DMS153 (cell line): ENCODE data around the gene NCBP2L.
"Not testable (repeated sequence)": the region's sequence is repeated elsewhere in the genome, so short reads cannot be mapped to it uniquely, and the experiment has no call there.

Source experiments
- DNase-seq: peaks from one replicate; lab custom pipeline; 2025; lab: John Stamatoyannopoulos, UW

Gene NCBP2L

GRCh38 chrX:107810053-107810452, 32.5 kb downstream of the NCBP2L start:
- not testable (repeated sequence) for DNase-seq

- DNase-seq, result no peak
Measured at GRCh38 chrX:107818900-107819521, 41.5 kb downstream of the NCBP2L start.

GRCh38 chrX:107823042-107823441, 45.5 kb downstream of the NCBP2L start:
- no peak for DNase-seq

DNA sequence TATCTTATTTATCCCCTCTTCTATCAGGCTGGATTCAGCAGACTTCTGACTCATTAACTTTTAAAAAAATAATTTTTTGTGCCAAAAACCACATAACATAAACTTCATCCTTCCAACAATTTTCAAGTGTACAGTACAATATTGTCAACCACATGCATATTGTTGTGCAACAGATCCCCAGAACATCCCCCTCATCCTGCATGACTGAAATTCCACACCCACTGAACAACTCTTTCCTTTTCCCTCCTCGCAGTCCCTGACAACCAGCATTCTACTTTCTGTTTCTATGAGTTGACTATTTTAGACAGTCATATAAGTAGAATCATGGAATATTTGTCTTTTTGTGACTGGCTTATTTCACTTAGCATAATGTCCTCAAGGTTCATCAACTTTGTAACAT, 45.9 kb downstream of the NCBP2L start:
- no peak for DNase-seq

GRCh38 chrX:107825698-107826237, 48.2 kb downstream of the NCBP2L start, which contains the start of gene MID2:
MID2 (plus strand) TSS chrX:107825866; CDS start chrX:107826427, 561 bp downstream.
- DNase-seq, result peak; percentile 14

- DNase-seq, result no peak
Measured at GRCh38 chrX:107826238-107827029, 48.9 kb downstream of the NCBP2L start.

DNA sequence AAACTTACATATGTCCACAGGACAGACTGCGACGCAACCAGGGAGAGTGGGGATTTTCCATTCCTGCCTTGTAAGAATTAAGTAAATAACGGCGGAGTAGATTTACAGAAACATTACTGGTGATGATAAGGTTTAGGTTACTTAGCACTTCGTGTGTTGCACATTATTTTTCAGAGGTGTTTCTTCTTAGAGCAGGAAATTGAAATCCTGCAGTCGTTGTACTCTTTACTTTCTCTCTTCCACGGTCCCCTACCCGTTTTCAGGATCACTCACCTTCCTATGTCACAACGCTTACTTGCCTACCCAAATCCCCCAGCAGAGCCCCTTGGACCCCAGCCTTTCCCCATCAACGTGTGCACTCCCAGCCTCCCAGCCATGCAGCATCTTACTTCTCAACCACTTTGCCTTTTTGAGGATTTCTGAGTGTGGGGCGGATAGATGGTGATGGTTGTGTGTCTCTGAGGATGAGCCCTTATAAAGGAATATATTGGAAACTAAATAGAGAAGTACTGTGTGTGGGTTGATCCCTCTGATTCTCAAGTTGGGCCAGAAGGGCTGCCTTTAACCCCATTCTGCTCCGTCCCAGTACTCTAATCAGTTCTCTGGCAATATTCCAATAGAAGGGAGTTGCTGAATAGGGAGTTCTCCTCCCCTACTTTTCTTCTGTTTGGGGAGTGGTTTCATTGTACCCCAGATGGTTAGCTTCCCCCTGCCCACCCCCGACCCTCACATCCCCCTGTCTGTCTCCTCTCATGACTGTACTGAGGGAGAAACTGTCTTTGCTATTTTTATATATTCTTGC, 49.7 kb downstream of the NCBP2L start:
- DNase-seq, result no peak

- DNase-seq, result no peak
Measured at GRCh38 chrX:107827852-107828251, 50.3 kb downstream of the NCBP2L start.

DNA sequence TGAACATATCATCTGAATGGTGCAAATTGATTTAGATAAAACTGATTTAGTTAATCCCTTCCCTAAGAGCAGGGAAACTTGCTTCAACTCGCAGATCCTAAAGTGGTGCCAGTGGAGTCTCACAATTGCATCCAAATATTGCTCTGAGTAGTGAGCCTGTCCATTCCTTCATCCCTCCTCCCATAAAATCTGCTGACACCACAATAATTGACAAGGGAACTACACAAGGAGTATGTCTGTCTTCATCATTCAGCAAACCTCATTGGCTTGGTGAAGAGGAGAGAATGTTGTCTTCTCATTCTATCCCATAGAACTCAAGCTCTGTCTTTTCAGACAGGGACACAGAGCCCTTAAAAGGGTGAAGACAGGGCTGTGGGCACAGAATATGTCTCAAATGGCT, 52.3 kb downstream of the NCBP2L start:
- DNase-seq, result no peak

- no peak for DNase-seq
Measured at GRCh38 chrX:107831071-107831730, 53.7 kb downstream of the NCBP2L start.

DNA sequence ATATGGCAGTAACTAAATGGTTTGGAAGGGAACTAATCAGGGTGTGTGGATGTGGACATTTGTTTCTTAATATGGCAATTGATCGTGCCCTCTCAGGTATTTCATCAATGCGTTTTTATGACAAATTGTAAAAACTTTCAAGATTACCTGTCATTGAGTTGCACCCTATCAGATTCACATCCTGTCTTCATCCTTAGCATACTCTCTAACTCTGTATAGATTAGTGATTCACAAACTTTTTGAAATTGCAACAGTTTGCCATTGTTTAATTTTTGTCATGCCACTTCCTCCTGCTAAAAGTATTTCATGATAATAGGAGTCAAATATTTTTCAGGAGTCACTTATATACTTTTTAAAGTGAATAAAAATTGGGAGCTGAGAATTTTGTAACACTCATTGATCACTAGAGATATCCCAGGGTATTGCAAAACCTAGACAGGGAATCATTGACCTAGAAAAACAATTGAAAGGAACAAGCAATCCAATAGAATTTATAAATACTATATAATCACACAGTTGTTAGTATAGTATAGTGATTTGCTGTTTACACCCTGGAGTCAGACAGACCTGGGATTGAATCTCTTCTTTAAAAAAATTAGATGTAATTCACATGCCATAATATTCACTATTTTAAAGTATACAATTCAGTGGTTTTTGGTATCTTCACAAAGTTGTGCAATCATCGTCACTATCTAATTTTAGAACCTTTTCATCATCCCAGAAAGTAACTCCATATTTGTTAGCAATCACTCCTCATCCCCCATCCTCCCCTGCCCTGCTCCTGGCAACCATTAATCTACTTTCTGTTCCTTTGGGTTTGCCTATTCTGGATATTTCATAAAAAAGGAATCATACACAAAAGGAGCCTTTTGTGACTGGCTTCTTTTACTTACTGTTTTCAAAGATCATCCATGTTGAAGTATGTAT, 57.0 kb downstream of the NCBP2L start:
- no peak for DNase-seq

DNA sequence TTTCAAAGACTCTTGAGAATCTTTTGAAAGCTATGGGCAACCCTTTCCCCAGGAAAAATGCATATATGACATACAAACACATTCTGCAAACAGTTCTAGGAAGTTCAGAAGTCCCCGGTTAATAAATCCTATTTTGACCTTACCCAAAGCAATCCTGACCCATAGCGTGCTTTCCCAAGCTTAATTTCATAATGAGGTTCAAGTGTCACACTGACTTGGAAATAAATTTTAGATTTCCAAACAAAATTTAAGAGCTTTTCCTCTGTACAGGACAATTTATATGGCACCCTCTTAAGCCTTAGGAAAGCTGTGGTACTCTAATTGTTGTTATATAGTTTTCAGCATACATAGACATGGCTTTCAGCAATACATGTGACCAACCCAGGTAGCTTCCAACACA, 59.4 kb downstream of the NCBP2L start:
- DNase-seq, result no peak

GRCh38 chrX:107840971-107841370, 63.4 kb downstream of the NCBP2L start:
- no peak for DNase-seq

DNA sequence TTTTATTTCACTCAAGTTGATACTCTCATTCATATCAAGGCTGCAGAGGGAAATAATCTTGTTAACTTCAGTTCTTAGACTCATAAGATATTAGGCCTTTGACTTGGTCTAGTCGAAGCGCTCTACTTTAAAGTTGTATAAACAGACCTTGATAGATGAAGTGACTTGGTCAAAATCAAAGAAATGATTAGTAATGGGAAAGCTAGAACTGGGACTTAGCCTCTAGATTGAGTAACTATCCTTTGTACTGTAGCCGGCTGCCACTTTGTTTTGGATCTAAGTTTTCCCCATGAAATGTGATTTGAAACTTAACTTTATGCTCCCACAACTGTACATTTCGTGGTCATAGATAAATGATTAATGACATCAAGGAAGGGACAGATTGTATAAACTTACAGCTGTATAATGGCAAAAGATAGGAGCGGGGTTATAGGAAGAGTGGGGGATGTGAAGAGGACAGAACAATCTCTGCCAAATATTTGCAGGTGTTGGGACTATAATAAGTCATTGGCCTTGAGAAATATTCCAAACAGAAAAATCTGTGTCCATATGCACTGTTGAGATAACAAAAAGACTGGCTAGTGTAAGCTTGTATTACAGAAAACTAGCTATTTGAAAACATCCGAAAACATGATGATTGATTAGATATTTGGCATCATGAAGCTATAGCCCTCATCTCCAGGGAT, 65.3 kb downstream of the NCBP2L start:
- DNase-seq, result no peak
